ENCODE data around the gene DCTN4.

DNA sequence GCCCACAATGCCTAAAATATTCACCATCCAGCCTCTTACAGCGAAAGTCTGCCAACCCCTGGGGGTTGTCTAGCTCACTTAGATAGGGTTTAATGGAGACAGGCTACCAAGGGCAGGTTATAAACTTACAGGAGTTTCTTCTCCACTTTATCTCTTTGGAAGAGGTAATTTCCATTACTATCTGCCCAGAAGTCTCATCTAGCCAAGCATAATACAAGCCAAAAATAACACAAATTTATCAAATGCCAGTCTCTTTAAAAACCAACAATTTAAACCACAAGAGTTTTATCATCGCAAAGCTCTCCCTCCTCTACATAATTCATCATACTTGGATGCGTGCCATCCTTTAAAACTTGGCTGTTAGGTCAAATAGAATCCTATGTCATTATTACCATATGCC, 64.2 kb downstream of the DCTN4 start:
- TF ChIP-seq POLR2AphosphoS5 (IDR thresholded peaks at IDR 0.05) (no peak), POLR2A (IDR thresholded peaks at IDR 0.05) (no peak)

Data from breast epithelium (tissue), 3 donors.